C4-2B (cell line): ENCODE data around the gene TMEM178A.

ENCODE experiments used
- CTCF ChIP-seq: fragments of 450-650 bp; conservative IDR thresholded peaks from 2 replicates; pipeline ENCODE4 v1.5.1; 2017; ENCODE audit warnings: mild to moderate bottlenecking
- ZFX ChIP-seq: fragments of 450-650 bp; IDR thresholded peaks from 2 replicates; pipeline ENCODE4 v1.6.1; 2017

- TF ChIP-seq CTCF (no peak), ZFX (no peak)
These were observed 7.3 kb upstream of the TMEM178A start for GRCh38 chr2:39658371-39658770.
